Heart left ventricle (tissue), 16 donors: ENCODE results near the gene NOVA1. TPM values are rescaled to one million over a fixed set of nuclear protein-coding genes. Genes with fewer than 3 reads are reported as not detected.

Source experiments
- ATAC-seq, 4 donors: fragments of 200-7000 bp; cut with Tn5 transposase; one replicate each; pipeline ENCODE4 v1.9.1; 2020 to 2022; ENCODE audit warnings: moderate library complexity in 4 of 4, mild to moderate bottlenecking in 3 of 4, moderate number of reproducible peaks in 1 of 4
- DNase-seq, 5 donors: peaks; one replicate each; pipeline ENCODE4 v3.0.0-alpha.2; 2020
- H3K27ac ChIP-seq, 12 donors: fragments of 200-600 bp; sonication (generic) in 4 of 12; one replicate each; pipeline versions ENCODE4 v1.5.0 to v1.8.0; 2016 to 2022; ENCODE audit warnings: mild to moderate bottlenecking in 2 of 12
- H3K27me3 ChIP-seq, 9 donors: fragments of 200-600 bp; sonication (generic) in 2 of 9; one replicate each; pipeline versions ENCODE4 v1.5.1 to v1.8.0; 2016 to 2022; ENCODE audit warnings: mild to moderate bottlenecking in 3 of 9
- H3K36me3 ChIP-seq, 9 donors: fragments of 200-600 bp; sonication (generic) in 2 of 9; one replicate each; pipeline versions ENCODE4 v1.5.0 to v1.8.0; 2018 to 2022; ENCODE audit warnings: mild to moderate bottlenecking in 2 of 9
- H3K4me1 ChIP-seq, 12 donors: fragments of 200-600 bp; sonication (generic) in 4 of 12; one replicate each; pipeline versions ENCODE4 v1.5.0 to v1.8.0; 2016 to 2022; ENCODE audit warnings: mild to moderate bottlenecking in 3 of 12
- H3K4me3 ChIP-seq, 12 donors: fragments of 200-600 bp; sonication (generic) in 4 of 12; one replicate each; pipeline versions ENCODE4 v1.5.0 to v1.8.0; 2017 to 2022; ENCODE audit warnings: mild to moderate bottlenecking in 9 of 12, moderate library complexity in 4 of 12
- H3K9me3 ChIP-seq, 12 donors: fragments of 200-600 bp; sonication (generic) in 4 of 12; one replicate each; pipeline versions ENCODE4 v1.5.0 to v1.8.0; 2016 to 2022; ENCODE audit warnings: mild to moderate bottlenecking in 1 of 12
- CTCF ChIP-seq, 12 donors: fragments of 200-600 bp; sonication (generic) in 4 of 12; IDR thresholded peaks; one replicate each; pipeline versions ENCODE4 v1.5.0 to v1.8.0; 2018 to 2022; ENCODE audit warnings: antibody characterized with exemption in 12 of 12, mild to moderate bottlenecking in 5 of 12
- POLR2A ChIP-seq, 2 donors: fragments of 450-650 bp; IDR thresholded peaks; one replicate each; pipeline ENCODE4 v1.6.1; 2017; ENCODE audit warnings: antibody characterized with exemption in 2 of 2, mild to moderate bottlenecking in 2 of 2, moderate library complexity in 2 of 2
- WGBS, 4 donors: extraction: QIAGEN DNeasy Blood & Tissue Kit in 2 of 4; methylation state at CpG; one replicate each; pipeline versions ENCODE4 v1.1.5 to v1.1.7; 2013 to 2018; 5-methylcytosine and 5-hydroxymethylcytosine counted together
- intact Hi-C, 10 donors: fragments of 100-400 bp; cut with DNase I; formaldehyde crosslinking; loops; one replicate each; pipeline versions ENCODE4 v1.11.1 to v1.14.2; 2022
- polyA plus RNA-seq, 2 donors: library from polyadenylated mRNA; stranded (reverse); fragments of 200-250 nt; gene quantifications; one replicate each; pipeline ENCODE4 v1.2.3, GENCODE V29; 2013
- total RNA-seq, 9 donors: library from RNA; depleted of rRNA in 2 of 9; stranded (reverse); fragments of >200 nt in 2 of 9; fragmentation: NEBNext Ultra II Directional in 3 of 9; extraction: Animal tissue kit (Norgen Biotek cat#: 25700) in 3 of 9; gene quantifications; one replicate each; pipeline versions ENCODE4 v1.1.0 to v1.2.4, GENCODE V29; 2016 to 2023
- donor health status: ischemic (EF 13 %, LVEDD 7.1; RV severe dilation, severe dysfunction).
- donor health status: healthy with polysubstance abuse.
- donor health status: DM: no; HTN: yes; CAD: no.
- donor health status: DM: no; HTN: no; CAD: no.
- donor health status: ischemic (EF 25% LVEDD 6.9; RV normal size, moderate dysfunction).
- donor health status: ischemic (EF 25% LVEDD 5.7; RV mildly dilated, moderate dysfunction).
- donor health status: healthy.
- donor health status: DM: yes; HTN: yes; CAD: no.
- donor health status: ischemic (EF 35%, LVEDD 5.7; RV mildly dilated, moderate dysfunction).
- donor health status: nonischemic (EF 11% LVEDD 7.7; RV severe dilation, severe dysfunction).
- donor health status: DM: yes; HTN: yes; CAD: no.
- donor health status: PGD.
- donor health status: ischemic (EF 29% LVEDD 5.4; RV normal size, mild dysfunction).
- donor health status: nonischemic (EF 23%, LVEDD 6.1; RV moderate dilation, normal function).

The NOVA1 gene
- total and polyA plus RNA-seq, 11 donors = 0.60 to 3.8 (median 2.4) TPM

GRCh38 chr14:26548406-26548805, 49.4 kb downstream of the NOVA1 start:
- TF ChIP-seq CTCF (IDR thresholded peaks at IDR 0.05) (no peak), POLR2A (IDR thresholded peaks at IDR 0.05) (no peak)
- H3K36me3 ChIP-seq = no peaks in the 10 kb centered on the region

GRCh38 chr14:26538176-26538575, 59.7 kb downstream of the NOVA1 start:
- TF ChIP-seq CTCF (IDR thresholded peaks at IDR 0.05) = no peak
- no peak for TF ChIP-seq POLR2A (IDR thresholded peaks at IDR 0.05)
- intact Hi-C loops = no loop called here
- Histone ChIP-seq H3K36me3 (no peaks in the 10 kb centered on the region), H3K27me3 (no peaks in the 10 kb centered on the region), H3K4me1 (no peaks in the 10 kb centered on the region), H3K27ac (no peak overlapping the region), H3K9me3 (no peaks in the 10 kb centered on the region), H3K4me3 (no peak overlapping the region)
- ATAC-seq (no peak), DNase-seq (no peak)
- 86 to 96% (median 92%) methylated on average over 1 of the region's 1 CpG for WGBS, 4 donors

More at GRCh38 chr14:26548406-26548805, 49.4 kb downstream of the NOVA1 start:
- no peaks in the 10 kb centered on the region for H3K27me3 ChIP-seq
- intact Hi-C loops = no loop called here
- H3K9me3 ChIP-seq = no peaks in the 10 kb centered on the region
- H3K27ac ChIP-seq = no peak overlapping the region
- no peak for DNase-seq
- no peak overlapping the region for H3K4me3 ChIP-seq
- H3K4me1 ChIP-seq = no peaks in the 10 kb centered on the region
- no peak for ATAC-seq

- H3K9me3 ChIP-seq = no peaks in the 10 kb centered on the region
- peaks cover 0 to 3% (median 0%) of the 10 kb centered on the region in 12 donors for H3K4me1 ChIP-seq
- H3K27me3 ChIP-seq = no peaks in the 10 kb centered on the region
- ATAC-seq (no peak), DNase-seq (no peak)
- H3K27ac ChIP-seq = no peak overlapping the region
- no peak for TF ChIP-seq CTCF (IDR thresholded peaks at IDR 0.05)
- TF ChIP-seq POLR2A (IDR thresholded peaks at IDR 0.05) = no peak
- intact Hi-C loops = no loop called here
- no peaks in the 10 kb centered on the region for H3K36me3 ChIP-seq
- no peak overlapping the region for H3K4me3 ChIP-seq
- WGBS, 4 donors = 76 to 82% (median 79%) methylated on average over 3 of the region's 3 CpGs
These were observed 65.9 kb downstream of the NOVA1 start for GRCh38 chr14:26531894-26532293.

GRCh38 chr14:26528415-26529182, 69.2 kb downstream of the NOVA1 start:
- intact Hi-C loops = no loop called here
- TF ChIP-seq POLR2A (IDR thresholded peaks at IDR 0.05) = no peak
- no peak for TF ChIP-seq CTCF (IDR thresholded peaks at IDR 0.05)
- H3K27me3 ChIP-seq = no peaks in the 10 kb centered on the region
- WGBS, 4 donors = 45 to 56% (median 55%) methylated on average over 7 of the region's 7 CpGs
- no peaks in the 10 kb centered on the region for H3K36me3 ChIP-seq
- no peak overlapping the region for H3K4me3 ChIP-seq
- peak overlapping the region in 3 of 12 donors; percentile 27 to 57 (median 31) for H3K27ac ChIP-seq
- DNase-seq = peak in 4 of 5 donors; percentile 50 to 59 (median 54)
- ATAC-seq = peak; percentile 80 to 95 (median 94)
- H3K4me1 ChIP-seq = peaks cover 0 to 8% (median 0%) of the 10 kb centered on the region in 12 donors
- H3K9me3 ChIP-seq = no peaks in the 10 kb centered on the region
